Motor neuron (in vitro differentiated cells): ENCODE results near the gene TSPAN3. TPM values are rescaled to one million over a fixed set of nuclear protein-coding genes. Genes with fewer than 3 reads are reported as not detected.
A peak's percentile ranks its signal among the peaks of the same experiment; 100 is the strongest.

Experiments used
- ATAC-seq, 8 experiments: fragments of 200-7000 bp; cut with Tn5 transposase; replicated peaks in 6 of 8; 2 replicates each; pipeline ENCODE4 v1.8.0; 2021; ENCODE audit warnings: mild to moderate bottlenecking in 8 of 8, moderate library complexity in 8 of 8
- H3K27ac ChIP-seq, 2 donors: fragments of 250-450 bp; sonication (Bioruptor Pico); 2 replicates each; pipeline ENCODE4 v1.9.0; 2021; ENCODE audit warnings: antibody characterized with exemption in 2 of 2, mild to moderate bottlenecking in 2 of 2, moderate library complexity in 1 of 2
- H3K4me1 ChIP-seq, 2 donors: fragments of 250-450 bp; sonication (Bioruptor Pico); replicated peaks in 1 of 2; 2 replicates each; pipeline ENCODE4 v1.6.1; 2021; ENCODE audit warnings: antibody characterized with exemption in 2 of 2, mild to moderate bottlenecking in 2 of 2, moderate library complexity in 1 of 2
- H3K4me3 ChIP-seq, 5 donors: fragments of 250-450 bp; sonication (Bioruptor Pico); 2 replicates each; pipeline ENCODE4 v1.9.0; 2021; ENCODE audit warnings: antibody characterized with exemption in 5 of 5, mild to moderate bottlenecking in 5 of 5, moderate library complexity in 4 of 5
- WGBS, 10 experiments: fragments of 450-650 bp; shearing (Covaris generic); methylation state at CpG; one replicate each; pipeline ENCODE4 v1.0.0; 2022; 5-methylcytosine and 5-hydroxymethylcytosine counted together
- in situ Hi-C, 9 experiments: fragments of 400-800 bp; cut with MboI; loops; one replicate each; pipeline ENCODE4 v1.15.0; 2021; ENCODE audit warnings: low sequenced_read_pairs in 9 of 9, low pct_unique_long_range_greater_than_20kb in 2 of 9; ENCODE audit not compliant: unreplicated experiment in 9 of 9
- total RNA-seq, 8 experiments: library from RNA; unstranded; fragments of 300-600 nt; gene quantifications; 2 replicates each; pipeline versions ENCODE4 v1.2.3 to v1.2.4, GENCODE V29; 2022

TSPAN3 gene
- total RNA-seq, 8 experiments from 2014 or later = 153 to 545 (median 224) TPM

DNA sequence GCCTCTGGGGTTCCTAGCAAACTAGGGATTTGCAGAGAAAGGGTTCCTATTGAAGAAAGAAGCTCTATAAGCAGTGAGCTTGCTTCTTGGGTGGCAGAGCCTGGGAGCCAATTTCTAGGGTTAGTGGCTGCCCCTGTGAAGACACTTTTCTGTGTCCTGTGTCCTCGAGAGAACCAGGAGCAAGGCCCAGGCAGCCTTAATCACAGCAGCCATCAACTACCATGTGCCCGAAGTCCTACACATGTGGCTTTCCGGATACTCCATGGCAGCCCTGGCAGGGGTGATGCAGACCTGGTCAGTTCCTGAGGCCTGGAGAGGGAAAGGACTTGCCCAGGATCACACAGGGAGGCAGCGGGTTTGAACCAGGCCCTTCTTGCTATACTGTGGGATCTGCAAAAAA lies 27.7 kb upstream of the TSPAN3 start:
- in situ Hi-C loops = no loop called here
- no peak overlapping the region for H3K4me3 ChIP-seq
- ATAC-seq = no peak
- H3K27ac ChIP-seq = peak overlapping the region; percentile 24 to 74
- H3K4me1 ChIP-seq = peaks cover 19 to 42% of the 10 kb centered on the region in 2 donors
- WGBS, 10 experiments = 60 to 100% (median 94%) methylated on average over 1 to 4 of the region's 4 CpGs; no CpG with 5 or more reads in 5 of the 10 experiments

- peaks cover 19 to 42% of the 10 kb centered on the region in 2 donors for H3K4me1 ChIP-seq
- peak in 3 of 8 experiments; percentile 2 to 16 (median 8) for ATAC-seq
- in situ Hi-C loops = no loop called here
- peak overlapping the region; percentile 63 to 74 for H3K27ac ChIP-seq
- H3K4me3 ChIP-seq = no peak overlapping the region
- WGBS, 10 experiments = no CpG with 5 or more reads among the region's 5 CpGs
Measured at GRCh38 chr15:77097921-77098320, 27.0 kb upstream of the TSPAN3 start.

DNA sequence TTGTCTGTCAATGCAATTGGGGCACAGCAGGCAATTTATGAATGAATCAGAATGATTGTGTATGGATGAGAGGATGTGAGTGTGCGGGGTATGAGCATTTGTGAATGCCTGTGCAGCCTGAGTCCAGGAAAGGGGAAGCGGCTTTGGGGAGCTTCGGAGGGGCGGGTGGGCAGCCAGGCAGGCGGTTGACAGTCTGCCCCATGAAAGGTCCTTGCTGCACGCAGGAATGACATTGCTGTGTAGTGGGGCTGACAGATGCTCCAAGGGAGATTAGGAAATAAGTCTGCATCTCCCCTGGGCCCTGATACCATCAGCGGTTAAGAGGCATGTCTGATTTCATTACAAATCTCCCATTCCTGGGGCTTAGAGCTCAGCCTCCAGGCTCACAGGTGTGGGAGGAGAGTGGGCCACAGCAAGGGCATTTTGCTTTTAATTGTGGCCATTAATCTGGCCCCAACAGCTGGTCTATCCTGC lies 26.4 kb upstream of the TSPAN3 start:
- in situ Hi-C loops = no loop called here
- Histone ChIP-seq H3K27ac (peak overlapping the region; percentile 58 to 63), H3K4me1 (peaks cover 19 to 42% of the 10 kb centered on the region in 2 donors), H3K4me3 (no peak overlapping the region)
- WGBS, 10 experiments = 100% methylated on average over 1 of the region's 7 CpGs; no CpG with 5 or more reads in 8 of the 10 experiments
- peak in 5 of 8 experiments; percentile 65 to 89 (median 74) for ATAC-seq

DNA sequence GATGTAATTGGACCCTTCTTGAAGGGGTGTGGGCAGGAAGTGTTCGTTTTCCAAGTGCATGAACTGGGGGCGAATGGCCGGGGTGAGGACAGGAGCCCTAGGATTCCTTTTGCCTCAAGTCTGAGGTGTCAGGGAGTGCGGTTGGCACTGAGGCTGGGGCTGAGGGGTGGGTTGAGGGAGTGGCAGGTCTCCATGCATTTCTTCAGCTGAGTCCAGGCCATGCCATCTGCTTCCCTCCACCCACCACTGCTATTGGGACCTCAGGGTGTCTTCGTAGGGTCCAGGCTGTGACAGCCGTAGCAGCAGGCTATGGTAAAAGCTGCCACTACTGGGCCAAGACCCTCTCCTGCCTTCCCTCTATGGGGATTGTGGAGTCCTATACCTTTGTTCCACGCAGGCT lies 25.6 kb upstream of the TSPAN3 start:
- ATAC-seq = peak in 5 of 8 experiments; percentile 12 to 33 (median 18)
- in situ Hi-C loops = no loop called here
- Histone ChIP-seq H3K4me3 (no peak overlapping the region), H3K4me1 (peaks cover 19 to 42% of the 10 kb centered on the region in 2 donors), H3K27ac (peak overlapping the region in 1 of 2 donors; percentile 58)
- 17 to 100% (median 88%) methylated on average over 1 to 5 of the region's 7 CpGs; no CpG with 5 or more reads in 4 of the 10 experiments for WGBS, 10 experiments

DNA sequence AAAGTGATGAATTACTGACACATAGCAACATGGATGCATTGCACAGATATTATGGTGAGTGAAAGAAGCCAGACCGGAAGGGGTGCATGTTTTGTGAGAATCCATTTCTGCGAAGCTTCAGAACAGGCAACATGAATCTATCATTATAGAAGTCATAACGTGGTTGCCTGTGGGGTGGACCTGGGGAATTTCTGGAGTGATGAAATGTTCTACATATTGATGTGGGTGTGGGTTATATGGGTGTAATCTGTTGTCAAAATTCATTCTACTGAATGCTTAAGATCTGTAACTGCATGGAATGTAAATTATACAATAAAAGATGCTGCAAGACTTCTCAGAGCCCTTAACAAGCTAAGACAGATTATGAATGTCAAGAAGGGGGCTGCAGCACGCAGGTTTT lies 25.2 kb upstream of the TSPAN3 start:
- Histone ChIP-seq H3K27ac (no peak overlapping the region), H3K4me3 (no peak overlapping the region), H3K4me1 (peaks cover 19 to 42% of the 10 kb centered on the region in 2 donors)
- 5 to 90% (median 46%) methylated on average over 2 to 4 of the region's 4 CpGs; no CpG with 5 or more reads in 3 of the 10 experiments for WGBS, 10 experiments
- ATAC-seq = peak in 4 of 8 experiments; percentile 14 to 97 (median 93)
- in situ Hi-C loops = no loop called here

- no peak for ATAC-seq
- Histone ChIP-seq H3K4me3 (no peak overlapping the region), H3K27ac (no peak overlapping the region), H3K4me1 (peaks cover 19 to 42% of the 10 kb centered on the region in 2 donors)
- 63 to 100% (median 83%) methylated on average over 1 to 11 of the region's 11 CpGs; no CpG with 5 or more reads in 3 of the 10 experiments for WGBS, 10 experiments
- in situ Hi-C loops = no loop called here
Measured at GRCh38 chr15:77094397-77095030, 23.6 kb upstream of the TSPAN3 start.

DNA sequence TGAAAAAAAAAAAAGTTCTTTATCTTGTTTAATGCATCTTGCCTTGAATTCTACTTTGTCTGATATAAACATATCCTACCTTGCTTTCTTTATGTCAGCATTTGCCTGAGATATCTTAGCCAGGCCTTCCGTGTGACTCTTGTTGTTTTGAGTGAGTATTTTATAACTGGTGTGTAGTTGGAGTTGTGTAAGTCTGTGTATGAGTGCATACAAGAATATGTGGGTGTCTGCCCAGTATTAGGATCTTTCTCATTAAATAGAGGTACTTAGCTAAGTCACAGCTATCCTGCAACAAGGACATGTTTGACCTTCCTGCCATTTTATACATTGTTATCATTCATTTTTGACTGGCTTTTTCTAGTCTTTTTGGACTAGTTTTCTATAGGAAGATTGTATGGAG lies 22.5 kb upstream of the TSPAN3 start:
- no peak for ATAC-seq
- Histone ChIP-seq H3K4me1 (peaks cover 18 to 39% of the 10 kb centered on the region in 2 donors), H3K27ac (no peak overlapping the region), H3K4me3 (no peak overlapping the region)
- in situ Hi-C loops = no loop called here
- 80 to 100% (median 93%) methylated on average over 1 of the region's 1 CpG; no CpG with 5 or more reads in 4 of the 10 experiments for WGBS, 10 experiments

DNA sequence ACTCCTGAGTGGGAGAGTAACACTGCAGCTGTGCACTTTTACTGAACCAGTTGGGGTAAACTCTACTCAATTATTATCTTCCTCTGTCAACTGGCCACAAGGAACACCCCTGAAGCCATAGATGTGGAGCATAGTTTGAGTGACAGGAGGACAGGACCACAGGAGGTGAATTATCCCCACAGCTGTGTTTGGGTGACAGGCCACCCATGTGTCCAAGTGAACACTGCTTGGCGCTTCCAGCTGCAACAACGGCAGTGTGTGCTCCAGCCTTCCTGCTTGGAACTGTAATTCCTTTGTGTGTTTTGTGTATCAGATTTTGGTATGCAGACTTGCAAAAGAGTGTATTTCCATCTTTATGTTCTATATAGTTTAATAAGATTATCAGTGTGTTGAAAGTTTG lies 20.2 kb upstream of the TSPAN3 start:
- peak in 1 of 8 experiments; percentile 52 for ATAC-seq
- whole genome bisulfite sequencing, 10 experiments = 60 to 100% (median 96%) methylated on average over 1 to 2 of the region's 2 CpGs; no CpG with 5 or more reads in 4 of the 10 experiments
- peaks cover 0 to 16% of the 10 kb centered on the region in 2 donors for H3K4me1 ChIP-seq
- in situ Hi-C loops = no loop called here
- H3K4me3 ChIP-seq = no peak overlapping the region
- no peak overlapping the region for H3K27ac ChIP-seq

- H3K27ac ChIP-seq = no peak overlapping the region
- 83 to 100% (median 100%) methylated on average over 1 to 2 of the region's 2 CpGs; no CpG with 5 or more reads in 7 of the 10 experiments for WGBS, 10 experiments
- no peaks in the 10 kb centered on the region for H3K4me1 ChIP-seq
- H3K4me3 ChIP-seq = no peak overlapping the region
- no peak for ATAC-seq
- in situ Hi-C loops = no loop called here
Measured at GRCh38 chr15:77087213-77087612, 16.3 kb upstream of the TSPAN3 start.

DNA sequence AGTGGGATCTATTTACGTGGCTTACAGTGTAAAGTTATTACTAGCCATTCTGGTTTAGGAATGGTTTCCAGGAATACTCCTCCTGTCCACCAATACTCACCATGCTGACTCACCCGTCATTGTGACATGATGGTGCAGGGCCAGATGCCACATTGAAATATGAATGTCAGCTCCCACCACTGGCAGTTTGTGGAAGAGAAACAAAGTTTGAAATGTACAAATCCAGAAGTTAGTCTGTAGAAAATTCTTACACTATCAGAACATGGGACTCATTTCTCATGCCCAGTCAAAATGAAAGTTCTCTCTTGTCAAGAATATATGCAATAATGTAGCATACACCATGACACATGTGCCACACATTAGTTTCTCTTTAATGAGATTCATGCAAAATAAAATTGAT lies 14.4 kb upstream of the TSPAN3 start:
- H3K4me3 ChIP-seq = no peak overlapping the region
- 0 to 100% (median 80%) methylated on average over 1 to 2 of the region's 2 CpGs; no CpG with 5 or more reads in 3 of the 10 experiments for WGBS, 10 experiments
- in situ Hi-C loops = no loop called here

GRCh38 chr15:77084436-77084835 lies 13.5 kb upstream of the TSPAN3 start:
- WGBS, 10 experiments = 74 to 90% (median 86%) methylated on average over 2 to 4 of the region's 8 CpGs; no CpG with 5 or more reads in 7 of the 10 experiments
- Histone ChIP-seq H3K4me1 (no peaks in the 10 kb centered on the region), H3K27ac (no peak overlapping the region), H3K4me3 (no peak overlapping the region)
- ATAC-seq = no peak
- in situ Hi-C loops = no loop called here

More for the DNA sequence above, 14.4 kb upstream of the TSPAN3 start:
- no peaks in the 10 kb centered on the region for H3K4me1 ChIP-seq
- H3K27ac ChIP-seq = no peak overlapping the region
- ATAC-seq = peak in 1 of 8 experiments; percentile 93

GRCh38 chr15:77083381-77084160 lies 12.7 kb upstream of the TSPAN3 start:
- H3K4me3 ChIP-seq = peak overlapping the region in 1 of 5 donors; percentile 10
- H3K4me1 ChIP-seq = no peaks in the 10 kb centered on the region
- peak in 7 of 8 experiments; percentile 68 to 99 (median 97) for ATAC-seq
- 33 to 80% (median 64%) methylated on average over 2 to 10 of the region's 21 CpGs; no CpG with 5 or more reads in 1 of the 10 experiments for WGBS, 10 experiments
- in situ Hi-C loops = no loop called here
- no peak overlapping the region for H3K27ac ChIP-seq

GRCh38 chr15:77081971-77082370 lies 11.1 kb upstream of the TSPAN3 start:
- 0 to 100% (median 48%) methylated on average over 1 to 3 of the region's 5 CpGs; no CpG with 5 or more reads in 5 of the 10 experiments for WGBS, 10 experiments
- H3K4me1 ChIP-seq = no peaks in the 10 kb centered on the region
- no peak overlapping the region for H3K27ac ChIP-seq
- no peak overlapping the region for H3K4me3 ChIP-seq
- in situ Hi-C loops = no loop called here
- ATAC-seq = no peak
